HCT116 (cell line): ENCODE measurements around the gene ULBP1. TPM values are rescaled to one million over a fixed set of nuclear protein-coding genes. Genes with fewer than 3 reads are reported as not detected.

Experiments used
- ATAC-seq: fragments of 200-7000 bp; cut with Tn5 transposase; 2 replicates; pipeline ENCODE4 v1.9.1; 2020; ENCODE audit warnings: mild to moderate bottlenecking, moderate library complexity
- BruUV-seq: library from RNA; stranded (reverse); fragments of 400-500 nt; replicated peaks from 2 replicates; lab custom pipeline; 2021; lab: Mats Ljungman, UMichigan
- CTCF ChIA-PET: fragments of 300-600 bp; sonication (Branson Sonifier 250); formaldehyde crosslinking; loops from one replicate; lab custom pipeline; 2021; ENCODE audit warnings: antibody characterized with exemption; lab: Charles Lee
- POLR2A ChIA-PET: fragments of 300-600, 350-600 bp; sonication (Branson Sonifier 250); formaldehyde crosslinking; loops from one replicate; lab custom pipeline; 2021; ENCODE audit warnings: antibody characterized with exemption; lab: Charles Lee
- RAD21 ChIA-PET, 2 experiments: fragments of 300-600 bp; sonication (Branson Sonifier 250); formaldehyde crosslinking; loops; one replicate each; lab custom pipeline; 2023; ENCODE audit warnings: low total read pairs in 2 of 2; ENCODE audit not compliant: uncharacterized antibody in 2 of 2, unreplicated experiment in 2 of 2, low non-redundant PET in 1 of 2; lab: Charles Lee
- DNase-seq: peaks from one replicate; pipeline ENCODE4 v3.0.0-alpha.2; 2010; ENCODE audit warnings: low read depth, low spot score
- H2AFZ ChIP-seq: fragments of 200-600 bp; shearing (Covaris generic), sonication (generic); 2 replicates; pipeline ENCODE4 v1.6.1; 2017; ENCODE audit warnings: low read depth, mixed run types, mixed read lengths, antibody characterized with exemption, low read length; ENCODE audit not compliant: poor library complexity, severe bottlenecking
- H3K27ac ChIP-seq: 2 replicates; pipeline ENCODE4 v1.5.1; 2012; ENCODE audit warnings: low read depth, low read length
- H3K27me3 ChIP-seq: fragments of 200-600 bp; sonication (generic); 2 replicates; pipeline ENCODE4 v1.6.1; 2016; ENCODE audit warnings: mixed run types, low read length, mixed read lengths; ENCODE audit not compliant: insufficient read depth
- H3K36me3 ChIP-seq, 2 experiments: fragments of 200-500 bp in 1 of 2; fragments of 200-600 bp in 1 of 2; sonication (Bioruptor generic) in 1 of 2; sonication (generic) in 1 of 2; 2 replicates each; pipeline versions ENCODE4 v1.5.1 to v1.6.1; 2014 to 2016; ENCODE audit warnings: low read length in 2 of 2, inconsistent platforms in 1 of 2, mixed read lengths in 1 of 2, mixed run types in 1 of 2; ENCODE audit not compliant: insufficient read depth in 2 of 2, control insufficient read depth in 1 of 2
- H3K4me1 ChIP-seq, 2 experiments: fragments of 200-600 bp in 1 of 2; sonication (generic) in 1 of 2; 2 replicates each; pipeline versions ENCODE4 v1.5.1 to v1.6.1; 2012 to 2017; ENCODE audit warnings: low read length in 2 of 2, inconsistent platforms in 1 of 2, mild to moderate bottlenecking in 1 of 2, mixed read lengths in 1 of 2, mixed run types in 1 of 2, moderate library complexity in 1 of 2; ENCODE audit not compliant: insufficient read depth in 2 of 2, control insufficient read depth in 1 of 2
- H3K4me2 ChIP-seq: fragments of 200-600 bp; sonication (generic); 2 replicates; pipeline ENCODE4 v1.6.1; 2017; ENCODE audit warnings: mixed run types, low read length, mixed read lengths
- H3K4me3 ChIP-seq, 2 experiments: fragments of 200-600 bp in 1 of 2; sonication (generic) in 1 of 2; replicated peaks in 1 of 2; 2 replicates each; pipeline ENCODE4 v1.5.1; 2011 to 2016; ENCODE audit warnings: low read length in 2 of 2, control low read depth in 1 of 2, low read depth in 1 of 2, mild to moderate bottlenecking in 1 of 2, mixed read lengths in 1 of 2, mixed run types in 1 of 2
- H3K79me2 ChIP-seq: fragments of 200-600 bp; sonication (generic); 2 replicates; pipeline ENCODE4 v1.6.1; 2017; ENCODE audit warnings: mild to moderate bottlenecking, mixed run types, low read length, moderate library complexity, mixed read lengths; ENCODE audit not compliant: insufficient read depth
- H3K9ac ChIP-seq: fragments of 200-600 bp; sonication (generic); 2 replicates; pipeline ENCODE4 v1.6.1; 2016; ENCODE audit warnings: low read length, mixed read lengths
- H3K9me2 ChIP-seq: fragments of 200-600 bp; sonication (generic), shearing (Covaris generic); 2 replicates; pipeline ENCODE4 v1.6.1; 2017; ENCODE audit warnings: mixed run types, mild to moderate bottlenecking, moderate library complexity; ENCODE audit not compliant: insufficient read depth
- H3K9me3 ChIP-seq, 2 experiments: fragments of 200-500 bp in 1 of 2; fragments of 200-600 bp in 1 of 2; sonication (Bioruptor generic) in 1 of 2; sonication (generic) in 1 of 2; 2 replicates each; pipeline ENCODE4 v1.6.1; 2014 to 2017; ENCODE audit warnings: low read length in 2 of 2, mixed read lengths in 2 of 2, inconsistent platforms in 1 of 2, low read depth in 1 of 2, mild to moderate bottlenecking in 1 of 2, mixed run types in 1 of 2, moderate library complexity in 1 of 2; ENCODE audit not compliant: control insufficient read depth in 1 of 2, insufficient read depth in 1 of 2
- H4K20me1 ChIP-seq: fragments of 200-600 bp; sonication (generic), shearing (Covaris generic); 2 replicates; pipeline ENCODE4 v1.6.1; 2017; ENCODE audit warnings: mixed run types, mild to moderate bottlenecking, moderate library complexity; ENCODE audit not compliant: insufficient read depth
- CEBPB ChIP-seq: IDR thresholded peaks from 2 replicates; pipeline ENCODE4 v1.6.1; 2012; ENCODE audit warnings: low read depth
- CTCF ChIP-seq, 3 experiments: fragments of 200-600 bp in 1 of 3; sonication (generic) in 1 of 3; IDR thresholded peaks in 2 of 3; conservative IDR thresholded peaks in 1 of 3; 2 replicates each; pipeline ENCODE4 v1.5.1; 2012 to 2017; ENCODE audit warnings: low read depth in 2 of 3, low read length in 2 of 3, antibody characterized with exemption in 1 of 3, borderline replicate concordance in 1 of 3, control low read depth in 1 of 3, mild to moderate bottlenecking in 1 of 3, mixed read lengths in 1 of 3, mixed run types in 1 of 3, moderate library complexity in 1 of 3; ENCODE audit not compliant: insufficient read depth in 1 of 3
- EZH2phosphoT487 ChIP-seq: fragments of 200-600 bp; IDR thresholded peaks from 2 replicates; pipeline ENCODE4 v1.6.1; 2018; ENCODE audit warnings: antibody characterized with exemption, borderline replicate concordance
- FOSL1 ChIP-seq: IDR thresholded peaks from 2 replicates; pipeline ENCODE4 v1.6.1; 2012; ENCODE audit warnings: low read depth
- JUND ChIP-seq: IDR thresholded peaks from 2 replicates; pipeline ENCODE4 v1.6.1; 2012
- POLR2A ChIP-seq: IDR thresholded peaks from 2 replicates; pipeline ENCODE4 v1.7.0; 2011; ENCODE audit warnings: borderline replicate concordance; ENCODE audit not compliant: insufficient read depth, insufficient read length; ENCODE audit errors: extremely low read depth
- POLR2AphosphoS5 ChIP-seq: IDR thresholded peaks from 2 replicates; pipeline ENCODE4 v1.6.1; 2011; ENCODE audit warnings: mild to moderate bottlenecking, low read depth, low read length, moderate library complexity
- SIN3A ChIP-seq: IDR thresholded peaks from 2 replicates; pipeline ENCODE4 v1.6.1; 2012; ENCODE audit warnings: low read depth
- SRF ChIP-seq: IDR thresholded peaks from 2 replicates; pipeline ENCODE4 v1.6.1; 2012; ENCODE audit warnings: low read depth
- TCF7L2 ChIP-seq: IDR thresholded peaks from 2 replicates; pipeline ENCODE4 v1.7.0; 2011; ENCODE audit warnings: borderline replicate concordance, inconsistent platforms; ENCODE audit not compliant: insufficient read depth, insufficient read length; ENCODE audit errors: extremely low read depth
- YY1 ChIP-seq: IDR thresholded peaks from 2 replicates; pipeline ENCODE4 v1.6.1; 2011; ENCODE audit warnings: low read length, low read depth, moderate library complexity, mild to moderate bottlenecking; ENCODE audit not compliant: insufficient replicate concordance; ENCODE audit errors: extremely low read depth
- ZNF274 ChIP-seq: fragments of 200-500 bp; sonication (Bioruptor generic); IDR thresholded peaks from 2 replicates; pipeline ENCODE4 v1.6.1; 2014; ENCODE audit warnings: mild to moderate bottlenecking, low read depth, low read length, inconsistent platforms
- intact Hi-C: fragments of 100-400 bp; cut with micrococcal nuclease; formaldehyde crosslinking; loops from 2 replicates; pipeline ENCODE4 v1.10.0; 2022
- total RNA-seq: library from RNA; stranded (reverse); gene quantifications from one replicate; pipeline ENCODE4 v1.2.1, GENCODE V29; 2021; ENCODE audit not compliant: unreplicated experiment
- TF ChIP-seq, protein P1 (sequence below): IDR thresholded peaks from 2 replicates; pipeline ENCODE4 v1.6.1; 2012; ENCODE audit warnings: low read depth

ULBP1 gene
- total RNA-seq, 1 experiment from 2014 or later: 12.4 TPM

- H3K4me3 ChIP-seq: no peak overlapping the region
- 0 out of 2 replicates have a peak, but pooled peaks cover 4% of the 10 kb centered on the region for H3K27me3 ChIP-seq
- CTCF ChIA-PET: interaction anchor here (0.7 kb wide), 1 partner anchor 883 kb away, joined by 3 read pairs; no protein-coding TSS in a partner anchor
- H4K20me1 ChIP-seq: no peaks in the 10 kb centered on the region
- ATAC-seq (no peak), DNase-seq (no peak)
- no peak overlapping the region for H3K9ac ChIP-seq
- H3K9me2 ChIP-seq: no peaks in the 10 kb centered on the region
- no peaks in the 10 kb centered on the region for H3K9me3 ChIP-seq
- no peak overlapping the region for H2AFZ ChIP-seq
- no peaks in the 10 kb centered on the region for H3K79me2 ChIP-seq
- no peak overlapping the region for H3K27ac ChIP-seq
- RAD21 ChIA-PET: no interaction called here
- intact Hi-C loops: loop anchor here (5.0 kb wide), 1 partner anchor 404 kb away; no protein-coding TSS in a partner anchor
- no TSS peak for BruUV-seq
- H3K36me3 ChIP-seq: no peaks in the 10 kb centered on the region
- POLR2A ChIA-PET: no interaction called here
- no peaks in the 10 kb centered on the region for H3K4me1 ChIP-seq
- TF ChIP-seq POLR2A (no peak), POLR2AphosphoS5 (no peak), TCF7L2 (no peak), YY1 (no peak), FOSL1 (no peak), JUND (no peak), EZH2phosphoT487 (no peak), SRF (no peak), CEBPB (no peak), CTCF (IDR thresholded peaks at IDR 0.05 in 2 of 3, conservative IDR thresholded peaks at IDR 0.05 in 1 of 3; ENCODE audit: borderline replicate concordance in 1 of 3, insufficient read depth in 1 of 3, low read depth in 2 of 3, low read length in 2 of 3) (no peak), ZNF274 (no peak), SIN3A (no peak)
- TF ChIP-seq, protein P1, sequence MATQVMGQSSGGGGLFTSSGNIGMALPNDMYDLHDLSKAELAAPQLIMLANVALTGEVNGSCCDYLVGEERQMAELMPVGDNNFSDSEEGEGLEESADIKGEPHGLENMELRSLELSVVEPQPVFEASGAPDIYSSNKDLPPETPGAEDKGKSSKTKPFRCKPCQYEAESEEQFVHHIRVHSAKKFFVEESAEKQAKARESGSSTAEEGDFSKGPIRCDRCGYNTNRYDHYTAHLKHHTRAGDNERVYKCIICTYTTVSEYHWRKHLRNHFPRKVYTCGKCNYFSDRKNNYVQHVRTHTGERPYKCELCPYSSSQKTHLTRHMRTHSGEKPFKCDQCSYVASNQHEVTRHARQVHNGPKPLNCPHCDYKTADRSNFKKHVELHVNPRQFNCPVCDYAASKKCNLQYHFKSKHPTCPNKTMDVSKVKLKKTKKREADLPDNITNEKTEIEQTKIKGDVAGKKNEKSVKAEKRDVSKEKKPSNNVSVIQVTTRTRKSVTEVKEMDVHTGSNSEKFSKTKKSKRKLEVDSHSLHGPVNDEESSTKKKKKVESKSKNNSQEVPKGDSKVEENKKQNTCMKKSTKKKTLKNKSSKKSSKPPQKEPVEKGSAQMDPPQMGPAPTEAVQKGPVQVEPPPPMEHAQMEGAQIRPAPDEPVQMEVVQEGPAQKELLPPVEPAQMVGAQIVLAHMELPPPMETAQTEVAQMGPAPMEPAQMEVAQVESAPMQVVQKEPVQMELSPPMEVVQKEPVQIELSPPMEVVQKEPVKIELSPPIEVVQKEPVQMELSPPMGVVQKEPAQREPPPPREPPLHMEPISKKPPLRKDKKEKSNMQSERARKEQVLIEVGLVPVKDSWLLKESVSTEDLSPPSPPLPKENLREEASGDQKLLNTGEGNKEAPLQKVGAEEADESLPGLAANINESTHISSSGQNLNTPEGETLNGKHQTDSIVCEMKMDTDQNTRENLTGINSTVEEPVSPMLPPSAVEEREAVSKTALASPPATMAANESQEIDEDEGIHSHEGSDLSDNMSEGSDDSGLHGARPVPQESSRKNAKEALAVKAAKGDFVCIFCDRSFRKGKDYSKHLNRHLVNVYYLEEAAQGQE: no peak
- no peak overlapping the region for H3K4me2 ChIP-seq
Measured at GRCh38 chr6:149933036-149933435, 30.7 kb upstream of the ULBP1 start.
